Stimulated activated CD4-positive, alpha-beta T cell treated with anti-CD3 and anti-CD28 coated beads, Interleukin-15, amount 100 ng/mL, for 1 hour (primary cell): ENCODE measurements around the gene INTS11.

Source experiments
- DNase-seq, 2 donors: peaks; one replicate each; pipeline ENCODE4 v3.0.0-alpha.2; 2020; ENCODE audit warnings: low read depth in 1 of 2, low spot score in 1 of 2

INTS11 gene

DNA sequence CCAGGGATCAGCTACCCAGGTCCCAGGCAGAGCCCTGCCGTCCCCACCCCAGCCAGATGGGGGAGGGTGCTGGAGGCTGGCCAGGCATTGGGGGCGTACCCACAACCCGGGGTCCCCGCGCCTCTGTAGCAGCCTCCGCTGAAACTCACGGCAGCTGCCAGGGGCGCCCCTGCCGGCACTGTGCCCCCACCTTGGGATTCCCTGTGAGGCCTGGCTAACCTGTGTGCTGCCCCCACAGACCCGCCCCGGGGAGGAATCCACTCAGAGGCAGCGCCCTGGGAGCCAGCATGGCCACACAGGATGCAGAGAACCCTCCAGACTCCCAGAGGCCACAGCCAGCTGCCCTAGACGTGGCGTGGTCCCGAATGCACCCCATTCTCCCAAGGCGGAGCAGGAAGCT is 20.9 kb upstream of the INTS11 start:
- no peak for DNase-seq

DNA sequence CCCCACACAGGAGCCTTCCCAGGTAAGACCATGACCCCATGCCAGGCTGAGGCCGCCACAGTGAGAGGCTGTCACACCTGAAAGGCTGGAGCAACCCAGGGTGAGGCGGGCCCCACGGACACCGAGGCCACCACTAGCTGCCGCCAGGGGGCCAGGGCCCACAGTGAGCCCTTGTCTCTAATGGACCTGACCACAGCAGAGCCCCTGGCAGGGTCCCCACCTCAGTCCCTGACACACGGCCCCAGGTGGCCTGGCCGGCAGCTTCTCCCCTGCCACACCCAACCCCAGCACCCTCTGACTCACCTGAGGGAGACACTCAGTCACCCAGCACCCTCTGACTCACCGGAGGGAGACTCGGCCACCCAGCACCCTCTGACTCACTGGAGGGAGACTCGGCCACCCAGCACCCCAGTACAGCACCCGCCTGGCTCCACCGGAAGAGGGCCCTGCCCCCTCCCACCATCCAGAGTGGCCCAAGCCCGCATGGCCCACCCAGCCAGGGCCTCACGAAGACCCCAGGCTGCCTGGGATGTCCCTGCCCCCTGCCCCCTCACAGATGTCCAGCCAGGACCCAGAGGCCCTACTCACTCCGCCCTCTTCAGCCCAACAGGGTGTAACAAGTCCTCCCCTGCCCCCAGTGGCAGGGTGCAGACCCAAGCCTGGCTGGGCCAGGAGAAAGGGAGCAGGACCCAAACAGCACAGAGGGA is 20.3 kb upstream of the INTS11 start:
- peak in 1 of 2 donors; percentile 29 for DNase-seq

DNA sequence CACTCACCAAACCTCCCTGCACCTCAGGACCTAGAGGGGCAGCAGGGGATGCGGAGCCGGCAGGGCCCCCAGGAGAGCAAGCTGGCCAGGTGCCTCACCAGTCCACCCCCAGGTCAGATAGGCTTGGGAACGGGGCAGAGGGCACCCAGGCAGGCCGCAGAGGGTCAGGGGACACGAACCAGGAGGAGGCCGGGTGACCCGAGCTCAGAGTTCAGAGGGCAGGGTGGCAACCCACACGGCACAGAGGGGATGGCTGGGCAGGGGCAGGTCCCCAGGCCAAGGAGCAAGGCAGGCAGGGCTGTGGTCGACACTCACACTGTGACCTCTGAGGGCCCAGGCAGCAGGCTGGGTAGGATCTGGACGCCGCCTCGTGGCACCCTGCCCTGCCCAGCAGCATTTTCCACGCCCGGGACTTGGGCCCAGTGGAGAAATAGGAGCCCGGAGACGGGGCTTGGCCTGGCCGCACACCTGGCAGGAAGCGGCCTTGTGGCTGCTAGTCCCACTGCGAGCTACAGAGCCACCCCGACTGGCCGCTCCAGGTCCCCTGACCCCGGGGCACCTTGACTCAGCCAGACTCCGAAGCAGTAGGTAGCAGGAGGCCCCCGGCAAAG is 19.5 kb upstream of the INTS11 start:
- no peak for DNase-seq

DNA sequence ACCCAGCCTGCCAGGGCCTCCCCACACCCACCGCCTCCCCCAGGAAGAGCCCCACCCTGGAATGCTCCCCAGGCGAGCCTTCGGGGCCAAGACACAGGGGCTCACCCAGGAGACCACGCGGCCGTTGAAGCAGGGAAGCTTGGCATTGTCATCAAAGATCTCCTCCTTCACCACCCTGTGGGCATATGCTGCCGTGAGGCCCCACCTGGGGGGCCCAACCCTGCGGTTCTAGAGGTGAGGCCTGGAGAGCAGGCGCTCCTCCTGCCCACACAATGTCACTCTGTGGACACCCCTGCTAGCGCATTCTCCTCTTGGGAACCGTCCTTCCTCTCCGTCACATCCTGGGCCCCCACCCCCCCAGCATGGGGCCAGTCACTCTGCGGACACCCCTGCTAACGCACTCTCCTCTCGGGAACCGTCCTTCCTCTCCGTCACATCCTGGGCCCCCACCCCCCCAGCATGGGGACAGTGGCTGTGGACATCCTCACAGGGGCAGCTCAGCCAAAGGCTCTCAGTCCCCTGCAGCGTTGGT is 18.2 kb upstream of the INTS11 start:
- DNase-seq = no peak

DNA sequence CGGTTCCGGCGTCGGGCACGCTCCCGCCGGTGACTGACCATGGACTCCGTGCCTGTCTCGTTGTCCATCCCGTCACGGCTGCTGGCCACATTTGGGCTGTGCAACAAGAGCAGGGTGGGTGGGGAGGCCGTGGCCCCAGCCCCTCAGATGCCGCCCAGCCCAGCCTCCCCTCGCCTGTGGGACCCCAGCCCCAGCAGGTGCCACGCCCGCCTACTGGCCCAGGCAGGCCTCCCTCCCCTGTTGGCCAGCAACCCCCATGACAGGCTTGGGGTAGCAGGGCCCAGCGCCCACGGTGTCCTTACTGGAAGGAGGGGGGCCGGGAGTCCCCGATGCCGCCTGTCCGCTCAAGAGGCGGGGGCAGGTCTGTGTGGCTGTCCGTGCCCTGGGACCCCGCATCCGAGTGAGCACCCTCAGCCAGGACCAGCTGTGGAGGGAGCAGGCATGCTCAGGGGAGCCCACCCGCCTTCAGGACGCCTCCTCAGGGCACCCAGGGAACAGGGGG is 17.7 kb upstream of the INTS11 start:
- no peak for DNase-seq

DNA sequence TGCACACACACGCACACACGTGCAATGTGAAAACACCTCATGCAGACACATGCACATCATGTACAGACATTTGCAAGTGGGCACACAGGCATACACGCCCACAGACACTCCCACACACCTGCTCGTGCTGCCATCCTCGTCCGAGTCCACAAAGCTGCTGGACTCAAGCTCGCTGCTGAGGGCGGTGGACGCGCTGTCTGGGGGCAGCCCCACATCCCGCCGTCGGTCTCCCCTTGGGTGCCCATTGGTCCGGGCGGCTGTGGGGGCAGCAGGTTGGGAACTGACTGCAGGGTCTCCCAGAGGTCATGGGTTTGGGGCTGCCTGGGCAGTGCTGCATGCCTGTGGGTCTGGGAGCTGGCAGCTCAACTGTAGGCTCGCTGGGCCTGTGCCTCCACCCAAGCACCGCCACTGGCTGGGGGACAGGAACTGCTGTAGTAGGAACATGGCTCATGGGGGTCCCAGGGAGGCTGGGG is 17.1 kb upstream of the INTS11 start:
- DNase-seq = no peak

DNA sequence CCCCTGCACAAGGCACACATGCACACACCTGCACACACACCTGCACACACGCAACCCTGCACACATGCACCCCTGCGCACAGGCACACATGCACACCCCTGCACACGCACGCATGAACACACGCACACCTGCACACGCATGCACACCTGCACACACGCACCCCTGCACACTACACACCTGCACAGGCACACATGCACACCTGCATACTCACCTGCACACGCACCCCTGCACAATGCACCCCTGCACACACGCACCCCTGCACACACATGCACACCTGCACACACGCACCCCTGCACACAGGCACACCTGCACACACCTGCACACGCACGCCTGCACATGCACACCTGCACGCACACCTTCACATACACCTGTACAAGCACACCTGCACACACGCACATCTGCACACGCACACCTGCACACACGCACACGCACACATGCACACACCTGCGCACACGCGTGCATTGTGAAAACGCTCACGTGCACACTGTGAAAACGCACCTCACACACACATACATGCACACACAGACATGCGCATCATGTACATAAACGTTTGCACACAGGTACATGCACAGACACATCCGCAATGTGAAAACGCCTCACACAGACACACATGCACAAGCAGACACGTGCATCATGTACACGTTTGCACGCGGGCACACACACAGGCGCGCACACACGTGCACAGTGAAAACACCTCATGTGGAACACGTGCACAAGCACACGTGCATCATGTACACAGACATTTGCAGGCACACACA is 16.5 kb upstream of the INTS11 start:
- DNase-seq = no peak

DNA sequence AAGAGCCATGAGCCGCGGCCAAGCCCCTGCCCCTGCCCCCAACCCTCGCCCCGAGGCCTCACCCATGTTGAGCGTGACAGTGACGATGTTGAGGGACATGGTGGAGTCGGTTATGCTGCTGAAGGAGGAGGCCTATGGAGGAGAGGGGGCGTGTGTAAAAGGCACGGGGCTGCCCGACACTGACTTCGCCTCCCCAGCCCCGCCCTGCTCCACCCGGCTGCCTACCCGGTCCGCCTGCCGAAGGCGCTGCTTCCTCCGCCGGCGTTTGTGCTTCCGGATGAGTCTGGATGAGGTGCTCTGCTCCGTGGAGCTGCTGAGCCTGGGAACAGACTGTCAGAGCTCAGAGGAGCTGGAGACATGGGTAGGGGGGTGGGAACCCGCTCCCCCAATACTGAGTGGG is 15.7 kb upstream of the INTS11 start:
- DNase-seq = no peak

DNA sequence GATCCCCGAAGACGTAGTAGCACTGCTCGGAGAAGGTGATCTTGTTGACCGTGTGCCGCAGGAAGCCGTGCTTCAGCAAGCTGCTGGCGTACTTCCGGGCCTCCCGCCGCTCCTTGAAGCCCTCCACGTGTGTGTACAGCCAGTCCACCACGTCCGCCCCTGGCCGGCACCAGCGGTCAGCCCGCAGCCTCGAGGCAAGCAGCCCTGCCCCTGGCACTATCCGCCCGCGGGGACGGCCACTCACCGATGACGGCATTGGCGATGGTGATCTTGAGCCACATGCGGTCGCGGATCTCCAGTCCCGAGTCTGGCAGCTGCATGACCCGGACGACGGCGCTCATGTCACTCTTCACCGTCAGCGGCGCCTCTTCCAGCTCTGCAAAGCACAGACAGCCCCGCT is 13.8 kb upstream of the INTS11 start:
- no peak for DNase-seq

DNA sequence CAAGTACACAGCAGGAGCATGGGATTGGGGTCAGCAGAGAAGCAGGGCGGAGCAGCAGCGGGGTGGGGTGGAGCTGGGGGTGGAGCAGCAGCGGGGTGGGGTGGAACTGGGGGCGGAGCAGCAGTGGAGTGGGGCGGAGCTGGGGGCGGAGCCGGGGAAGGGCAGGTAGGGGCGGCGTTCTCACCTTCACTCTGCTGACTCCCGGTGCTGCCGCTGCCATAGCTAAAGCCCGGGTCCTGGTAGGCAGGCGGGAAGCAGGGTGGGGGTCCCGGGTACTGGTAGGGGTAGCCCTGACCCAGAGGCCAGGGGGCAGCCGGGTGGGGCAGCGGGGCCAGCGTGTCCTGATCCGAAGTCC is 13.3 kb upstream of the INTS11 start:
- DNase-seq = peak in 1 of 2 donors; percentile 40

DNA sequence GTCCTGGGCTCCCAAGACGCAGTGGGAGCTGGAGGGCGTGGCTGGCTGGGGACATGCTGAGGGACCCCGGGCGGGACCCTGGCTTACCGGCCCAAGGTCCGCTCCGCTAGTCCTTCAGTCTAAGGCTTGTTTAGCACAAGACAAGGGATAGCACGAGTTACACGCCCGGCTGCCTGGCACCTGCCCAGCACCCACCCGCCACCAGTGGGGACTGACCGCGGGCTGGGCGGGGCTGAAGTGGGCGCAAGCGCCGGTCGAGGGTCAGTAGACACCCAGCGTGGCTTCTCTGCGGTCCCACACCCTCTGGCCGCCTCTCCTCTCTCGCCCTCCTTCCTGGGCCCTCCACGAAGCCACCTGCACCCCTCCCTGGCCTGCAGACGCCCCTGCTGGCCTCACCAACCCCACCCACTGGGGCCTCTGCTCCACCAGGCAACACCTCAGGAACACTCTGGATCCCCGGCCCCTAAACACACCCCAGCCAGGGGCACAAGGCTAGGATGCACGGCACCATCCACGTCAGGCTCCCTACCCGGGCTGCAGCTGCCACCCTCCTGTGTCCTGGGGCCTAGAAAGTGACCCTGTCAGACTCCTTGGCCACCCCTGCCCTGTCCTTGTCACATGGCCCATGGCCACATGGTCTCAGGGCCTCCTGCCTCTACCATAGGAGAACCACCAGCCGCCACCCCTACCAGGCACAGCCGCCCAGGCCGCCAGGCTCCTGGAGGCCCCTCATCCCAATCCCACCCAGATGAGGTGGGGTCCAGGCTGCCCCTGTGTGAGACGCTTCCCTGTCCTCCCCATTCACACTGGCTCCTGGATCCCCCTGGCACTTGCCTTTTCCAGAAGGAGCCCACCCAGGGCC is 12.7 kb upstream of the INTS11 start:
- no peak for DNase-seq

DNA sequence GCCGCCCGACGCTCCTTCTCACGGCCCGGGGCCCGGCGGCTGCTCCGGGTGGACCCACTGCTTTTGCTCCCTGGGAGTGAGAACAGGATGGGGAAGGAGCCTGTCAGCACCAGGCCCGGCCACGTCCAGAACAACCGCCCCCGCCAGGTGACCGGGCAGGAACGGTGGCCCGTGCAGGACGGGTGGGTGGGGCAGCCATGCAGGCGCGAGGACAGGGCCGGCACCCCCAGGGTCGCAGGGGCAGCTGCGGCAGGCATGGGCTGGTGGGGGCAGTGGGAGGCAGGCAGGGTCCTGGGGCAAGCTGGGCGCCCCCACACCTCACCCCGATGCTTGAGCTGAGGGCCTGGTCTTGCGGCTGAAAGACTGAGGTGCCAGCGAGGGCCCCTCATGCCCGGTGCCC is 12.0 kb upstream of the INTS11 start:
- no peak for DNase-seq

DNA sequence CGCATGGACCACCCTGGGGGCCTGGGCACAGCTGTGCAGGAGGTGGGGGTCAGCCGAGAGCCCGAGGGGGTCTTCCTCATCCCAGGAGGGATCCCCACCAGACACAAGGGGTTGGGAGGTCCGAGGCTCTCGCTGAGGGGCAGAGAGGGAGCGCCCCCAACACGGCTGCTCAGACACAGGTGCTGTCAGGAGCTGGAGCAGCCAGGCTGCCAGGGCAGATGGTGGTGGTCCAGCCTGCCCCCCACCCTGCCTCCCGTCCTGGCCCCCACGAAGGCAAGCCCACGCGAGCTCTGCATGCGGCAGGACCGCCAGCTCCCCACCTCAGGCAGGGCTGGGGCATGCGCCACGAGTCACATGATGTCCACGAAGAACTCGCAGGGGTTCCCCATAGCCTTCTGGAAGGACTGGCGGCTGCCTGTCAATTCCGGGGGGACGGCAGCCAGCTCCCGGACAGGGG is 11.4 kb upstream of the INTS11 start:
- no peak for DNase-seq

DNA sequence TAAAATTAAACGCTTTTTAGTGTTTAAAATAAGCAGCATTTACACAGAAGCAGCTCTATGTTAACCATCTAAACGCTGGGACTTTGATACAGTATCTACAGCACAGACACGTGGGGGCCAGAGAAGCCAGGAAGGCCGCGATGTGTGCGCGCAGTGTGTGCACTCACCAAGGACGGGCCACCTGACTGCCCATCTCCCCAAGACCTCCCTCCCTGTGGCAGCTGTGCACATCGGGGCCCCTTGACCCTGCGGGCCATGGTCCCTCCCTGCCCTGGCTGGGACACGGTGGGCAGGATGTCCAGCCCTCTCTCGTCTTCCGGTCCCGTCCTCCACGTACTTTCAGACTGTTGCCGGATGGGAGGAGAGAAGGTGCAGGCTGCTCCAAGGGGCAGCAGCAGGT is 10.8 kb upstream of the INTS11 start:
- DNase-seq = no peak

DNA sequence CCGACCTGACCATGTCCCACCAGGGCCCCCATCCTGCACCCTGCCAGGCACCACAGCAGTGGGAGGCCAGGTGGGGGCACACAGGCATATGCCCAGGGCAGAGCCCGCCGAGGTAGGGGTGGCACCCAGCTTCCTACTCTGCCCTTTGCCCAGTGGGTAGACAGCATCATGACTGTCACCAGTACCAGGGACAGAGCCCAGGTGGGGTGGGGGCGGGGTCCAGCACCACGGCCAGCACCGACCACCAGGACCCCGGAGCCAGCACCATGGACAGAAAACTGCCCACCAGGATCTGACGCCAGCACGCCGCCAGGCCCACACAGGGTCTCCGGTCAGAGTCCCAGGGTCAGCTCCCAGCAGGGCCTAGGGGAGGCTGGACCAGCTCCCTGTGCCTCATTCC is 10.4 kb upstream of the INTS11 start:
- DNase-seq = no peak

DNA sequence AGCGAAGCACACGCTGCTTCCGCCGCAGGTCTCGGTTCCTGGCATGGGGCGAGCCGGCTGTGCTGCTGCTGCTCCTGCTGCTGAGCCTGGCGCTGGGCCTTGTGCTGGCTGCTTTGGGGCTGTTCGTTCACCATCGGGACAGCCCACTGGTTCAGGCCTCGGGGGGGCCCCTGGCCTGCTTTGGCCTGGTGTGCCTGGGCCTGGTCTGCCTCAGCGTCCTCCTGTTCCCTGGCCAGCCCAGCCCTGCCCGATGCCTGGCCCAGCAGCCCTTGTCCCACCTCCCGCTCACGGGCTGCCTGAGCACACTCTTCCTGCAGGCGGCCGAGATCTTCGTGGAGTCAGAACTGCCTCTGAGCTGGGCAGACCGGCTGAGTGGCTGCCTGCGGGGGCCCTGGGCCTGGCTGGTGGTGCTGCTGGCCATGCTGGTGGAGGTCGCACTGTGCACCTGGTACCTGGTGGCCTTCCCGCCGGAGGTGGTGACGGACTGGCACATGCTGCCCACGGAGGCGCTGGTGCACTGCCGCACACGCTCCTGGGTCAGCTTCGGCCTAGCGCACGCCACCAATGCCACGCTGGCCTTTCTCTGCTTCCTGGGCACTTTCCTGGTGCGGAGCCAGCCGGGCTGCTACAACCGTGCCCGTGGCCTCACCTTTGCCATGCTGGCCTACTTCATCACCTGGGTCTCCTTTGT is 9.2 kb upstream of the INTS11 start:
- DNase-seq = no peak

DNA sequence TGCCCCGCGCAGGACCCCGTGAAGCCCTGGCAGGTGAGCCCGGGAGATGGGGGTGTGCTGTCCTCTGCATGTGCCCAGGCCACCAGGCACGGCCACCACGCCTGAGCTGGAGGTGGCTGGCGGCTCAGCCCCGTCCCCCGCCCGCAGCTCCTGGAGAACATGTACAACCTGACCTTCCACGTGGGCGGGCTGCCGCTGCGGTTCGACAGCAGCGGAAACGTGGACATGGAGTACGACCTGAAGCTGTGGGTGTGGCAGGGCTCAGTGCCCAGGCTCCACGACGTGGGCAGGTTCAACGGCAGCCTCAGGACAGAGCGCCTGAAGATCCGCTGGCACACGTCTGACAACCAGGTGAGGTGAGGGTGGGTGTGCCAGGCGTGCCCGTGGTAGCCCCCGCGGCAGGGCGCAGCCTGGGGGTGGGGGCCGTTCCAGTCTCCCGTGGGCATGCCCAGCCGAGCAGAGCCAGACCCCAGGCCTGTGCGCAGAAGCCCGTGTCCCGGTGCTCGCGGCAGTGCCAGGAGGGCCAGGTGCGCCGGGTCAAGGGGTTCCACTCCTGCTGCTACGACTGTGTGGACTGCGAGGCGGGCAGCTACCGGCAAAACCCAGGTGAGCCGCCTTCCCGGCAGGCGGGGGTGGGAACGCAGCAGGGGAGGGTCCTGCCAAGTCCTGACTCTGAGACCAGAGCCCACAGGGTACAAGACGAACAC is 8.5 kb upstream of the INTS11 start:
- DNase-seq = no peak

DNA sequence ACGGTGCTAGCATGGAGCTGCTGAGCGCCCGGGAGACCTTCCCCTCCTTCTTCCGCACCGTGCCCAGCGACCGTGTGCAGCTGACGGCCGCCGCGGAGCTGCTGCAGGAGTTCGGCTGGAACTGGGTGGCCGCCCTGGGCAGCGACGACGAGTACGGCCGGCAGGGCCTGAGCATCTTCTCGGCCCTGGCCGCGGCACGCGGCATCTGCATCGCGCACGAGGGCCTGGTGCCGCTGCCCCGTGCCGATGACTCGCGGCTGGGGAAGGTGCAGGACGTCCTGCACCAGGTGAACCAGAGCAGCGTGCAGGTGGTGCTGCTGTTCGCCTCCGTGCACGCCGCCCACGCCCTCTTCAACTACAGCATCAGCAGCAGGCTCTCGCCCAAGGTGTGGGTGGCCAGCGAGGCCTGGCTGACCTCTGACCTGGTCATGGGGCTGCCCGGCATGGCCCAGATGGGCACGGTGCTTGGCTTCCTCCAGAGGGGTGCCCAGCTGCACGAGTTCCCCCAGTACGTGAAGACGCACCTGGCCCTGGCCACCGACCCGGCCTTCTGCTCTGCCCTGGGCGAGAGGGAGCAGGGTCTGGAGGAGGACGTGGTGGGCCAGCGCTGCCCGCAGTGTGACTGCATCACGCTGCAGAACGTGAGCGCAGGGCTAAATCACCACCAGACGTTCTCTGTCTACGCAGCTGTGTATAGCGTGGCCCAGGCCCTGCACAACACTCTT is 7.7 kb upstream of the INTS11 start:
- no peak for DNase-seq
